ENCODE measurements around the gene TBKBP1.
"Not testable (repeated sequence)": the region's sequence is repeated elsewhere in the genome, so short reads cannot be mapped to it uniquely, and the experiment has no call there.

TBKBP1 gene

GRCh38 chr17:47682138-47682537, 11.8 kb upstream of the TBKBP1 start:
- no peak for DNase-seq (ENCODE audit: low spot score)

DNA sequence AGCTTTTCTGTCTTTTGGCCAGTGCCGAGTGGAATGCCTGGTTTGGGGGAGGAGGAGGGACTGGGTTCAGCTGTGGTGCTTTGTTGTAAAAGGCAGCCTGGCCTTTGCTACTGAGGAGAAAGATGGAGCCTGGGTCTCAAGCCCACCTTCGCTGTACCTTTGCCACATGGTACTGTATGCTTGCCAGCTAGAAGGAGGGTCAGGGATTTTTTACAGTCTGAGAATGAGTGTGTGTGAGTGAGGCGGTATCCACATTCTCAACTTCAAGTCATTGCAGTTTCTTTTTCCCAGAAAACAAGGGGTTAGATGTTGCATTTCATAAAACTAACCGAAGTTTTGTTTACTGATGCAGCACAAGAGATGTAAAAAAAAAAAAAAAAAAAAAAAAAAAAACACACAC, 11.2 kb upstream of the TBKBP1 start:
- not testable (repeated sequence) for DNase-seq (ENCODE audit: low spot score)

- no peak for DNase-seq (ENCODE audit: low spot score)
Measured at GRCh38 chr17:47684025-47684424, 9.9 kb upstream of the TBKBP1 start.

DNA sequence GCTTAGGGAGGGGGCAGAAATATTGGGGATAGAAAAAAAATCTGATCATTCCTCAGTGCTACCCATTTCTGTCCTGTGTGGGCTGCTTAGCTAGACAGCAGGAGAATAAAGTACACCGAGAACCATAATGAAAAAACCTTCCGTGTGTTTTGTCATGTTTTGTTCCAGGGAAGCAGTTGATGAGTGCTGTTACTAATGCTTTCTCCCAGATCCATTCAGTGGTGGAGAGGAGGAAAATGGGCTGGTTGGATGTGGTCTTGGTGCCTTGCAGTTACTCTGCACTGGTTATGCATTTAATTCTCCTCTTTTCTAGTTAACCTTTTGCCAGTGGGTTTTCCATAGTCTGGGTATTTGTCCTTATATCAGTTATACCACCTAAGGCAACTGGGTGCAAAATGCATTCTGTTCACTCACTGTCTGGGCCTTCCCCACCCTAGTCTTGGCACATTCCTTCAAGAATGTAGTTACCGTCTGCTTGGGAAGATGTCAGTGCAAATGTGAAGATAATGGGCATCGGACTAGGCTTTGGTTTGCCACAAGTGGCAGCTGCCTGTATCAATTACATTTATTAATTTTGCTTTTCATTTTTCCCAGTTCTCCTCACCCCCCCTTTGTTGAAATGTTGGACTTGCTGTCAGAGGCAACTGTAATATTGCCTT, 9.3 kb upstream of the TBKBP1 start:
- DNase-seq (ENCODE audit: low spot score) = no peak

GRCh38 chr17:47685556-47686275, 8.2 kb upstream of the TBKBP1 start:
- no peak for DNase-seq (ENCODE audit: low spot score)

DNA sequence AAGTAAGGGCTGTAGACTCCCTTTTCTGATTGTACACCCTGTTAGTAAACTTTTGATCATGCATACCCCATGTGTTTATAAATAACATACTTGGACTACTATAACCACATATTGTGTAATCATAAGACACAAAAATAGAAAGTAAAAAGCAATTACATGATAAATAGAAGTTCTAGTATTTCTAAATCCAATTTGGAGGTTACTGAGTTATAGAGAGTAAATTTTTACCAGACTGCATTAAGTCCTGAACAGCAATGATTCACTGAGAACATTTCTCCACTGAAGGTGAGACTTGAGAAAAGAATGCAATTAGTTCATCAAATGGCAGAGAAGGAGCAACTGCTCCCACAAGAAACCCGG, 7.7 kb upstream of the TBKBP1 start:
- DNase-seq (ENCODE audit: low spot score) = no peak

GRCh38 chr17:47686664-47687327, 7.2 kb upstream of the TBKBP1 start:
- DNase-seq (ENCODE audit: low spot score) = no peak

DNA sequence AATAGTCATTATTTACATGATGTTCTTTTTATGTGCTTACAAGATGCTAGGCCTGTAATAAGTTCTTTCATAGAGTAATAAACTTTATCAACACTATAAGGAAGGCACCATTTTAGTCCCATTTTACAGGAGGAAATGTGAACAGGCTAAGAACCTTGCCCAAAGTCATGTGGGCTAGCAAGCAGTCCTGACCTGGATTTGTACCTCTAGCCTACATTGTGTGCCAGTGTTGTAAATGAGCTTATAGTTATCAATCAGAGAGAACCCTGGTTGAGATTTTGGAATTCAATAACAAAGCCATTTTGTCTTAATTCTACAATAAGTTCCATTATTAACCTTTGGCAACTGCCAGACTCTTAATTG, 6.7 kb upstream of the TBKBP1 start:
- DNase-seq (ENCODE audit: low spot score) = no peak

DNA sequence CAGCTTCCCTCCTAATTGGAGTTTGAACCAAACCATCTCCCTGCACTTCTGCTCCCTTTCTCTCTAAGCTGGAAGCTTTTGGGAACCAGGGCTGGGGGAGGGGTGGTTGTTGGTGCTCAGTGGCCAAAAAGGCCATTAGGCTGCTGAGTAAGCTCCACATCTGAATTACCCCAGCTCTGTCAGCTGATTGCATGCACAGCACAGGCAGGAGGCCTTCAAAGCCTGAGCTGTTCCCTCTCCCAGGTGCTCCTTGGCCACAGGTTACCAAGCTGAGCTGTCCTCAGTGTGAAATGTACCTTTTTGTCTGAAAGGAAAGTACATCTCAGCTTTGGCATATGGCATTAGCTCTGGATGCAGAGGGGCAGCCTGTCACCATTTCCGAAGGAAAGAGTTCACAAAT, 6.2 kb upstream of the TBKBP1 start:
- DNase-seq (ENCODE audit: low spot score) = peak; percentile 42

- no peak for DNase-seq (ENCODE audit: low spot score)
Measured at GRCh38 chr17:47690121-47690520, 3.8 kb upstream of the TBKBP1 start.

DNA sequence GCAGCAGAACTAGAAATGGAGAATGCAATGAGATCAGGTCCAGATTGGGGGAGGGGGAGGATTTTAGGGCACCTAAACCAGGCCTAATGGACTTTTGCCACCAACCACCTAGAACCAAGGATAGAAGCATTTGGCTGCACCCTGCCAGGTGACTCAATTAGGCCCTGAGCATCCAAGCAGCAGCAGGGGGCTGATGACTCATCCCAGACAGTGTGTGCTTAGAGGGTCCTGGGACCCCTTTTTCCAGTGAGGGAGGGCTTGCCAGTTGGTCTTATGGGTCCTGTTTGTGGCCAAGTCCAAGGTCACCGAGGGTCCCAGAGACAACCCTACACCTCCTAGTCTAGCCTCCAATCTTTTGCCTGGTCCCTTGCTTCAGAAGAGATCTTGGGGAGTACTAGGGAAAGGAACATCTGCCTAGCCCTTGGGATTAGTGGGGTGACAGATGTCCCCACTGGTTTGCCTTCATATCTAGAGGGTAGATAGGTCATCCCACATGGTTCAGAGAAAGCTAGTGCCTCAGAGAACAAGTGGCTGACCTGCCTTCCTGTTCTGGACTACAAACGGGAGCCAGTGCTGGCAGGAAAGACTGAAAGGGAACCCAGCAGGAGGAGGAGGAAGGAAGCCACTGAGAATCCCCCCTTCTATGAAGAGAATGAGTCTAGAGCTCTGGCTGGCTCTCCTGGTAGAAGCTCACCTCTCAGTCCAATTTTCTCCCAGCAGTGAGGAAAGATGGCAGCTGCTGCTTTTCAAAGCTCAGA, 1.6 kb upstream of the TBKBP1 start:
- DNase-seq (ENCODE audit: low spot score) = no peak

DNA sequence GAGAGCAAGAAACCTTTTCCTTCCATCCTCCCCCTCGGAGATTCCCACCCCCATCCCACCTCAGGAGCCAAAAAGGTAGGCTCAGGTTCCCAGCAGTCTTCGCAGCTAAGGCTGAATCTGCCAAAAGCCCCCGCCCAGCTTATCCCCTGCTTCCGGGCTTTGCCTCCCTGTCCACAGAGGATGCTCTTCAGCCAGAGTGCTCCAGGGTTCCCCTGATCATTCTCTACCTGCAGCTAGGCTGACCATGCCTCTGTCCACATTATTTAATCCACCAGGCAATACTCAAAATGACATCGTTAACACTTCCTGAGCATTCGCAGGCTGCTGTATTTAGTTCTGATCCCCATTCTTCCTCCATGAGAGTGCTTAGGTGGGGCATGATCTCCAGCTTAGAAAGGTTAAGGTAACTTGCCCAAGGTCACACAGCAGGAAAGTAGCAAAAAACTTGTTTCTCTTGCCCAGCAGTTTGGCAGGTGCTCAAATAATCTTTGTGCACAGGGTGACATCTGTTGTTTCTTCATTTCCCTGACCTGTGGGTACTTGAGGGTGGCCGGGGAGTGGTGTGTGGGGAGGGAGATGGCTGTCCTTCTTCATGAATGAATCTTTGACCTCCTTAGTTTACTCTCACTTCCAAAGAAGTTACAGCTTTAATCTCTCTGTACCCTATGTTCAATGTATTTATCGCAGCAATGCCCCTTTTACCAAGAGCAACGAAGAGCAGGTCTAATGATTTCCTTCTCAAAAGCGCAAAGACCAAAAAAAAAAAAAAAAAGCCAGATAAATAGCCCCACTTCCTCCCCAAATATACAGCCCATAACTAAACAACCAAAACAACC, 848 bp upstream of the TBKBP1 start:
- DNase-seq (ENCODE audit: low spot score) = no peak

GRCh38 chr17:47694581-47695428, 844 bp downstream of the TBKBP1 start:
- DNase-seq (ENCODE audit: low spot score) = no peak

GRCh38 chr17:47695429-47696376, 1.7 kb downstream of the TBKBP1 start:
- peak; percentile 45 for DNase-seq (ENCODE audit: low spot score)

GRCh38 chr17:47696717-47697642, 3.0 kb downstream of the TBKBP1 start:
- DNase-seq (ENCODE audit: low spot score) = no peak

- no peak for DNase-seq (ENCODE audit: low spot score)
Measured at GRCh38 chr17:47697906-47698711, 4.1 kb downstream of the TBKBP1 start.

- DNase-seq (ENCODE audit: low spot score) = peak; percentile 93
Measured at GRCh38 chr17:47698749-47699535, 5.0 kb downstream of the TBKBP1 start.

Data from iPS-NIHi11 (cell line).